NCI-H82 treated with DMSO at 0.1 percent for 48 hours (cell line): Measurements from ENCODE around the gene NLRC5.

Source experiments
- DNase-seq: peaks from one replicate; lab custom pipeline; 2025; ENCODE audit not compliant: unreplicated experiment; lab: John Stamatoyannopoulos, UW

Gene NLRC5

GRCh38 chr16:57022445-57022844 lies 33.1 kb downstream of the NLRC5 start:
- no peak for DNase-seq

DNA sequence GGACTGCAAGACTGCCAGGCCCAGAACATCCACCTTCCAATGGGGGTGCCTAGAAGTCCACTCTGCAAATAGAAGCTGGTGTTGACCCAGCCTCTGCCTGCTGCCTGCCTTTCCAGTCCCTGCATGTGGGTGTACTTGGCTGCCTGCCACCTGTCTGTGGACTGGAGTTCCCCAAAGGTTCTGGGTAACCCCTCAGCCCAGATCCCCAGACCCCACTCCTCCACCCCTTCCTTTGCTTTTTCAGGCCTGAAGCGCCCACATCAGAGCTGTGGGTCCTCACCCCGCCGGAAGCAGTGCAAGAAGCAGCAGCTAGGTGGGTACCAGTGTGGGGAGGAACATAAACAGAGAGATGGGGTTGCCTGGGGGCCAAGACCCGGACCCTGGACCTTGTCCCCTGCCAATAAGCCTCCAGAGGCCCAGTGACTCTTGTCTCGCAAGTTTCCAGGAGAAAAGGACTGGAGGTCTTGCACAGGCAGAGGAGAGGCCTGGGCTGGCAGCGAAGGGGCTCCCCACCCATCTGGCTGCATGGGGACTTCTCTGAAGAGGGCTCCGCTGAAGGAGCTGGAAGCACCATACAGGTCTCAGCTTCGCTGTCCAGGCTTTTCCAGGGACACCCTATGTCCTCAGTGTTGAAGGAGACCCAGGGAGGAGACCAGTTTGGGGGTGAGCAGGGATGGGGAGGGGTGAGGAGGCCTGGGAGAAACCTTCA lies 34.3 kb downstream of the NLRC5 start:
- DNase-seq, result no peak

- no peak for DNase-seq
Observed at GRCh38 chr16:57024894-57025680, 35.7 kb downstream of the NLRC5 start.

DNA sequence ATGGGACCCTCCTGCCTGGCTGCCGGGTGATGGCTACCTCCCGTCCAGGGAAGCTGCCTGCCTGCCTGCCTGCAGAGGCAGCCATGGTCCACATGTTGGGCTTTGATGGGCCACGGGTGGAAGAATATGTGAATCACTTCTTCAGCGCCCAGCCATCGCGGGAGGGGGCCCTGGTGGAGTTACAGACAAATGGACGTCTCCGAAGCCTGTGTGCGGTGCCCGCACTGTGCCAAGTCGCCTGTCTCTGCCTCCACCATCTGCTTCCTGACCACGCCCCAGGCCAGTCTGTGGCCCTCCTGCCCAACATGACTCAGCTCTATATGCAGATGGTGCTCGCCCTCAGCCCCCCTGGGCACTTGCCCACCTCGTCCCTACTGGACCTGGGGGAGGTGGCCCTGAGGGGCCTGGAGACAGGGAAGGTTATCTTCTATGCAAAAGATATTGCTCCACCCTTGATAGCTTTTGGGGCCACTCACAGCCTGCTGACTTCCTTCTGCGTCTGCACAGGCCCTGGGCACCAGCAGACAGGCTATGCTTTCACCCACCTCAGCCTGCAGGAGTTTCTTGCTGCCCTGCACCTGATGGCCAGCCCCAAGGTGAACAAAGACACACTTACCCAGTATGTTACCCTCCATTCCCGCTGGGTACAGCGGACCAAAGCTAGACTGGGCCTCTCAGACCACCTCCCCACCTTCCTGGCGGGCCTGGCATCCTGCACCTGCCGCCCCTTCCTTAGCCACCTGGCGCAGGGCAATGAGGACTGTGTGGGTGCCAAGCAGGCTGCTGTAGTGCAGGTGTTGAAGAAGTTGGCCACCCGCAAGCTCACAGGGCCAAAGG lies 36.8 kb downstream of the NLRC5 start:
- DNase-seq, result no peak

DNA sequence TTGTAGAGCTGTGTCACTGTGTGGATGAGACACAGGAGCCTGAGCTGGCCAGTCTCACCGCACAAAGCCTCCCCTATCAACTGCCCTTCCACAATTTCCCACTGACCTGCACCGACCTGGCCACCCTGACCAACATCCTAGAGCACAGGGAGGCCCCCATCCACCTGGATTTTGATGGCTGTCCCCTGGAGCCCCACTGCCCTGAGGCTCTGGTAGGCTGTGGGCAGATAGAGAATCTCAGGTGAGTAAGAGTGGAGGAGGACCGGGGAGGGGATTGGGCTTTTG lies 37.4 kb downstream of the NLRC5 start:
- DNase-seq, result no peak

DNA sequence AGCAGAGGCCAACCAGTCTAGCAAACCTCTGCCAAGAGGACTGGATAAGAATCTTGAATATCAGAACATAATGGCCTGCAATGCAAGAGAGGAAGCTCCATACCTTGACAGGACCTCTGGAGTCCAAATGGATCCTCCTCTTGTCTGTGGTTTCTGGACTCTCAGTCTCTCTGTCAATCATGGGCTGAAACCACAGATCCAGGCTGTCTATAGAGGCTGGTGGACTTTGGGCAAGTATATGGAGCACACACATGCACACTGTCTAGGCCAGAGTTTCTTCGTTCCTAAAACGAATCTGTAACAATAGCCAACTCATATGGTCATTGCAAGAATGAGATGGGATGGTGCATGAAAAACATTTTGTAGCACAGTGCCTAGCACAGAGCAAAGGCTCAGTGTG lies 37.7 kb downstream of the NLRC5 start:
- DNase-seq, result no peak

DNA sequence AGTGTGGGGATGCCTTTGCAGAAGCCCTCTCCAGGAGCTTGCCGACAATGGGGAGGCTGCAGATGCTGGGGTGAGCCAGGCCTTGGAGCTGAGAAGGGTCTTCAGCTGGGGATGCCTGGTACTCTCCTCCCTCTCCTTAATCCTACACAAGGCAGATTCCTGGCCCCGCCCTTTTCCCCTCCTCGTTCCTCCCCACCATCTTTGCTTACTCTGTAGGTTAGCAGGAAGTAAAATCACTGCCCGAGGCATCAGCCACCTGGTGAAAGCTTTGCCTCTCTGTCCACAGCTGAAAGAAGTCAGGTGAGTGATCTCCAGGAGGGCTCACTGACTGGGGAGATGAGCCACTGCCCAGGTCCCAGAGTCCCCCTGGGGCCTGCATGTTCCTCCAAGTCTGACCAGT lies 38.7 kb downstream of the NLRC5 start:
- no peak for DNase-seq

DNA sequence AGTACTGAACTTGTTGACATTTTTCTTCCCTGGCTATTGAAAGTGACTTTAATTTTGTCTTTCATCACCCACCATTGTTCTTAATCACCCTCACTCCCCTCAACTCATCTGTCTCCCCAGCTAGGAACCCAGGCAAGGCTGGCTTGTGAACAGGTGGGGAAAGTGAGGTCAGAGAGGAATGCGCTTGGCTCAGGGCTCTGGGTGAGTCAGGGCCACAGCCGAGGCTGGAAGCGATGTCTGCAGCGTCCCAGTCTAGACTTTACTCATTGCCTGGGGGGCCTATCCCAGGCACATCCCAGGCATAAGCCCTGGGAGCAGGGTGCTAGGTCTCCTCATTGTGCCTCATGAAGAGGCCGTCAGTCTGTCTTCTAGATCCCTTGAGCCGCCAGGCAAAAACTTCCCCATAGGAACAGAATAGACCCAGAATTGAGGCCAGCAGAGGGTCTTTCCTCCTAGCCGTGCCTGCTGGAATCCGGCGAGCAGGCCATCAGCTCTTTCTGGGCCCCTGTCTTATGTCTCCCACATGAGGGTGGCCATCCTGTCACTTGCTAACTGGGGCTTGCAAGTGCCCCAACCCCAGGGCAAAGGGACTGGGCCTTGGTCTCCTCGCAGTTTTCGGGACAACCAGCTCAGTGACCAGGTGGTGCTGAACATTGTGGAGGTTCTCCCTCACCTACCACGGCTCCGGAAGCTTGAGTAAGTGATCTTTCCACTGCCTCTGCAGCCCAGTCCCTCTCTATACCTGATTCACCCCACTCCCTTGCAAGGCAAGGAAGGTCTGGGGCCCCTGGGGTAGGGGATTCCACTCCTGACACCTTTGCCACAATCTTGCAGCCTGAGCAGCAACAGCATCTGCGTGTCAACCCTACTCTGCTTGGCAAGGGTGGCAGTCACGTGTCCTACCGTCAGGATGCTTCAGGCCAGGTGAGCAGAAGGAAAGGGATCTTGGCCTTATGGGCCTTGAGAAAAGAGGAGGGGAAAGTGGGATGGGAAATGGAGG lies 40.1 kb downstream of the NLRC5 start:
- no peak for DNase-seq

DNA sequence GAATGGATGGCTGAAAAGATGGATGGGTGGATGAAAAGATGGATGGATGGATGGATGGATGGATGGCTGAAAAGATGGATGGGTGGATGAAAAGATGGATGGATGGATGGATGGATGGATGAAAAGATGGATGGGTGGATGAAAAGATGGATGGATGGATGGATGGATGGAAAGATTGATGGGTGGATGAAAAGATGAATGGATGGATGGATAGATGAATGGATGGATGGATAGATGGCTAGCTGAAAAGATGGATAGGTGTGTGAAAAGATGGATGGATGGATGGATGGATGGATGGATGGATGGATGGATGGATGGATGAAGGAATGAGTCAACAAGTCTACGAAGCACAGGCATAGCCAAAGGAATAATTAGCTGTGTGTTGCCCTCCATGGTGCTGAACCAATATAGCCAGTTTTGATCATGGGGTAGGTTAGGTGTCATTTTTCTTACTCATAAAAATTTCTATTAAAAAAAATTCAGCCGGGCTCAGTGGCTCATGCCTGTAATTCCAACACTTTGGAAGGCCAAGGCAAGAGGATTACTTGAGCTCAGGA lies 41.1 kb downstream of the NLRC5 start:
- DNase-seq, result no peak

GRCh38 chr16:57031156-57031555 lies 41.8 kb downstream of the NLRC5 start:
- no peak for DNase-seq

DNA sequence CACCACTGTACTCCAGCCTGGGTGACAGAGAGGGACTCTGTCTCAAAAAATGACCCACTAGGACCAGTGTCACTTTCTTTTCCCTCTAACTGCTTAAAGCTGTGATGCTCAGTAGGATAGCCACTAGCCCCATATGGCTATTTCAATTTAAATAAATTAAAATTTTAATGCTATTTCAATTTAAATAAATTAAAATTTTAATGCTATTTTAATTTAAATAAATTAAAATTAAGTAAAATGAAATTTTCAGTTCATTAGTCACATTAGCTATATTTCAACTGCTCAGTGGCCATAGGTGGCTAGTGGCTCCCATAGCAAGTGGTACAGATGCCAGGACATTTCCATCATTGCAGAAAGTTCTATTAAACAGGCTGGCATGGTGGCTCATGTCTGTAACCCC lies 43.0 kb downstream of the NLRC5 start:
- DNase-seq, result no peak

DNA sequence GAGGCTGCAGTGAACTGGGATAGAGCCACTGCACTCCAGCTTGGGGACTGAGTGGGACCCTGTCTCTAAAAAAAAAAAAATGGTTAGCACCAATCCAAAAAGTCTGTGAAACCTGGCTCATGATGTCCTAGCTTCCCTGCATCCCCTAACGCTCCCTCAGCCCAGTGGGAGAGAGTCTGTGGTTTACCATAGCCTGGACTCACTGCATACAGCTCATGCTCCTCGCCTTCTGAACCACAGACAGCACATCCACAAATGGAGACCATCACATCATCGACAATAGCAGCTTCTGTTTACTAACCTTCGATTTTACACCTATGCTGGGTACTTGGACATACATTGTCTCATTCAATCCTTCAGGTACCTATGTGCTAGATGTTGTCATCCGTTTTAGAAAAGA lies 43.6 kb downstream of the NLRC5 start:
- no peak for DNase-seq

DNA sequence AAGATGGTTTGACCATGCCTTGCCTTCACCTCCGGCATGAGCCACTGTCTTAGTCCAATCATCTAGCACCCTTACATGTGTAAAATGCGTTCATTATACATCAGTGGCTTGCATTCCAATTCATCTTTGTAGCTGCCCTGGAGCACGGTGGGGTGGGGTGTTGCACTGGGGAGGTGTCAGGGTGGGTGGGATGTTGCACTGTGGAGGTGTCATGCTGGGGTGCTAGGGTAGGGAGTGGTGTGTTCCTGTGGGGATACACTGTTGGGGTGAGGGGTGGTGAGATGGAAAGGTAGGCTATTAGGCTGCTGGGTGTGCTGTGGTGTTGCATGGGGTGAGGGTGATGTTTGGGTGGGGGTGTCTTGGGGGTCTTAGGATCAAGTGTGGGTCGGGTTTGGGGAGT lies 47.0 kb downstream of the NLRC5 start:
- DNase-seq, result no peak

- no peak for DNase-seq
Observed at GRCh38 chr16:57036945-57037344, 47.6 kb downstream of the NLRC5 start.

DNA sequence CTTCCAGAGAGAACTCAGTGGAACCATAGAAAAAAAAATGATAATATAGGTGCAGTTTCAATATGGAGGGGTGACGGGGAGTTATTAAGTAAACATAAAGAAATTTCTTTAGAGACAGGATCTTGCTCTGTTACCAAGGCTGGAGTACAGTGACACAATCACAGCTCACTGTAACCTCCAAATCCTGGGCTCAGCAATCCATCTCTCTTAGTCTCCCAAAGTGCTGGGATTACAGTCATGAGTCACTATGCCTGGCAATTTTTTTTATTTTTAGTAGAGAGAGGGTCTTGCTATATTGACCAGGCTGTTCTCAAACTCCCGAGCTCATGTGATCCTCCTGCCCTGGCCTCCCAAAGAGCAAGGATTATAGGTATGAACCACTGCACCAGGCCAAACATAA lies 48.8 kb downstream of the NLRC5 start:
- DNase-seq, result no peak

GRCh38 chr16:57039148-57039812 lies 49.9 kb downstream of the NLRC5 start:
- no peak for DNase-seq

- DNase-seq, result no peak
Observed at GRCh38 chr16:57041182-57042156, 52.1 kb downstream of the NLRC5 start.

DNA sequence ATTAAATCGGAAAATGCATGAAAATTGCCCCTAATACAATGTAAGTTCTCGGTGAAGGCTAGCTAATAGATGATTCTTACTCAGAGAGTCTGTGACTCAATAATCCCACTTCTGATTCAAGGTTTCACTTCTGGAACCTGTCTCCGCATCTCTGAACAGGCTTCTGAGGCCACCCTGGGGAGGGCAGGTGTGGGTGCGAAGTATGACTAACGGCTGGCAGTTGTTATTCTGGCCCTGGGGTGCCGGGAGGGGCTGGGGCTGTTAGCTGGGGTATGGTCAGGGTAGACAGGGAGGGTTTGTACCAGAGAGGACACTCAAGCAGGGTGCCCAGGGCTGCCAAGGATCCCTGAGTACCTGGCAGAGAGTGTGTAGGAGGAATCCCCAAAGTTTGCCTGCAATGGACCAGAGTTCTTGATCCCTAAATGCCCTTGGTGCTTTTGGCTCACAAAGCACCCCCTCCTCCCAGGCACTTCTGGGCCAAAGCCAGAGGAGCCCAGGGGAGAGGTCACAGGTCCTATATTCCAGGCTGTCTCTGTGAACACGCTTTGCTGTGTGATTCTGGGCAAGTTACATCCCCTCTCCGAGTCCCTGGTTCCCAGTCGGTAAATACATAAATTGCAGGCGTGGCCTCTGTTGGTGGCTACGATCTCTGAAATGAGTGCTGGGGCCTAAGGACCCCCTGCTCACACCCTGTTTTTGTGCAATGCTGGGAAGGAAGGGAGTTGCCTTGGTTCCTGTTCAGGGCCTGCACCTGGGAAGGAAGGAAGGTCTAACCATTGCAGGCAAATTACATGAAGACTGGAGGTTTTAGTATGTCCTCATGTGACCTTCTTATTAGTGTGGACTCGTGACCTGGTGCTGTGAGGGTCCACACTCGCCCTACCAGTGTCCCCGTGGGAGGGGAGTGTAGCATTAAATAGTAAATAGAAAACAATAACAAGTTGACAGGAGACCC lies 53.1 kb downstream of the NLRC5 start:
- no peak for DNase-seq
